WERI-Rb-1 (cell line): ENCODE results near the gene LEPROT.

Experiments used
- DNase-seq: peaks from one replicate; pipeline ENCODE4 v3.0.0-alpha.2; 2020
- H3K27ac ChIP-seq: fragments of 250-450 bp; sonication (Bioruptor Pico); 2 replicates; pipeline ENCODE4 v1.5.1; 2020; ENCODE audit warnings: mild to moderate bottlenecking, moderate library complexity
- H3K27me3 ChIP-seq: fragments of 250-450 bp; sonication (Bioruptor Pico); 2 replicates; pipeline ENCODE4 v1.5.1; 2021; ENCODE audit warnings: mild to moderate bottlenecking, low read depth, moderate library complexity; ENCODE audit not compliant: insufficient read depth, severe bottlenecking
- H3K36me3 ChIP-seq: fragments of 250-450 bp; sonication (Bioruptor Pico); 2 replicates; pipeline ENCODE4 v1.5.1; 2020; ENCODE audit warnings: mild to moderate bottlenecking, moderate library complexity
- H3K4me3 ChIP-seq: 2 replicates; pipeline ENCODE4 v1.5.1; 2011; ENCODE audit warnings: low read depth, mild to moderate bottlenecking, control low read depth, low read length
- H3K9me3 ChIP-seq: fragments of 250-450 bp; sonication (Bioruptor Pico); 2 replicates; pipeline ENCODE4 v1.5.1; 2021; ENCODE audit warnings: mild to moderate bottlenecking, moderate library complexity; ENCODE audit not compliant: severe bottlenecking
- CTCF ChIP-seq: IDR thresholded peaks from 2 replicates; pipeline ENCODE4 v1.5.1; 2011; ENCODE audit warnings: low read depth, mild to moderate bottlenecking, control low read depth, inconsistent platforms, low read length

Gene LEPROT

GRCh38 chr1:65393928-65394327, 26.5 kb upstream of the LEPROT start:
- Histone ChIP-seq H3K27me3 (no peaks in the 10 kb centered on the region), H3K9me3 (no peaks in the 10 kb centered on the region), H3K36me3 (peaks cover 22% of the 10 kb centered on the region; the same call in 1 of the 2 replicates), H3K27ac (no peak overlapping the region; the same call in 1 of the 2 replicates), H3K4me3 (no peak overlapping the region)
- DNase-seq = peak; percentile 13
- TF ChIP-seq CTCF = no peak

- Histone ChIP-seq H3K27ac (no peak overlapping the region), H3K36me3 (peaks cover 19% of the 10 kb centered on the region), H3K27me3 (no peaks in the 10 kb centered on the region), H3K9me3 (no peaks in the 10 kb centered on the region), H3K4me3 (no peak overlapping the region)
- DNase-seq = no peak
- no peak for TF ChIP-seq CTCF
These were observed 24.4 kb upstream of the LEPROT start for GRCh38 chr1:65395887-65396612.

GRCh38 chr1:65398083-65398482, 22.4 kb upstream of the LEPROT start:
- Histone ChIP-seq H3K36me3 (peaks cover 15% of the 10 kb centered on the region), H3K27ac (no peak overlapping the region), H3K27me3 (no peaks in the 10 kb centered on the region), H3K4me3 (no peak overlapping the region), H3K9me3 (no peaks in the 10 kb centered on the region)
- no peak for DNase-seq
- TF ChIP-seq CTCF = no peak

- no peak overlapping the region for H3K4me3 ChIP-seq
- H3K27ac ChIP-seq = no peak overlapping the region
- H3K9me3 ChIP-seq = no peaks in the 10 kb centered on the region
- TF ChIP-seq CTCF = no peak
- no peaks in the 10 kb centered on the region for H3K27me3 ChIP-seq
- no peak for DNase-seq
- peaks cover 13% of the 10 kb centered on the region for H3K36me3 ChIP-seq
These were observed 21.5 kb upstream of the LEPROT start for GRCh38 chr1:65399003-65399402.

- DNase-seq = no peak
- Histone ChIP-seq H3K4me3 (no peak overlapping the region), H3K36me3 (peaks cover 5% of the 10 kb centered on the region), H3K27me3 (no peaks in the 10 kb centered on the region), H3K27ac (no peak overlapping the region), H3K9me3 (no peaks in the 10 kb centered on the region)
- TF ChIP-seq CTCF = no peak
These were observed 18.9 kb upstream of the LEPROT start for GRCh38 chr1:65401612-65402011.

GRCh38 chr1:65404941-65405340, 15.5 kb upstream of the LEPROT start:
- no peak overlapping the region for H3K4me3 ChIP-seq
- TF ChIP-seq CTCF = no peak
- DNase-seq = no peak
- no peak overlapping the region for H3K27ac ChIP-seq
- H3K27me3 ChIP-seq = no peaks in the 10 kb centered on the region
- H3K36me3 ChIP-seq = peaks cover 5% of the 10 kb centered on the region; the same call in 1 of the 2 replicates
- no peaks in the 10 kb centered on the region for H3K9me3 ChIP-seq
